HCT116 (cell line): ENCODE results near the gene DHRS11. TPM values are rescaled to one million over a fixed set of nuclear protein-coding genes. Genes with fewer than 3 reads are reported as not detected.

Source experiments
- ATAC-seq: fragments of 200-7000 bp; cut with Tn5 transposase; 2 replicates; pipeline ENCODE4 v1.9.1; 2020; ENCODE audit warnings: mild to moderate bottlenecking, moderate library complexity
- BruUV-seq: library from RNA; stranded (reverse); fragments of 400-500 nt; replicated peaks from 2 replicates; lab custom pipeline; 2021; lab: Mats Ljungman, UMichigan
- CTCF ChIA-PET: fragments of 300-600 bp; sonication (Branson Sonifier 250); formaldehyde crosslinking; loops from one replicate; lab custom pipeline; 2021; ENCODE audit warnings: antibody characterized with exemption; lab: Charles Lee
- POLR2A ChIA-PET: fragments of 300-600, 350-600 bp; sonication (Branson Sonifier 250); formaldehyde crosslinking; loops from one replicate; lab custom pipeline; 2021; ENCODE audit warnings: antibody characterized with exemption; lab: Charles Lee
- RAD21 ChIA-PET, 2 experiments: fragments of 300-600 bp; sonication (Branson Sonifier 250); formaldehyde crosslinking; loops; one replicate each; lab custom pipeline; 2023; ENCODE audit warnings: low total read pairs in 2 of 2; ENCODE audit not compliant: uncharacterized antibody in 2 of 2, unreplicated experiment in 2 of 2, low non-redundant PET in 1 of 2; lab: Charles Lee
- DNase-seq: peaks from one replicate; pipeline ENCODE4 v3.0.0-alpha.2; 2010; ENCODE audit warnings: low read depth, low spot score
- H2AFZ ChIP-seq: fragments of 200-600 bp; shearing (Covaris generic), sonication (generic); 2 replicates; pipeline ENCODE4 v1.6.1; 2017; ENCODE audit warnings: low read depth, mixed run types, mixed read lengths, antibody characterized with exemption, low read length; ENCODE audit not compliant: poor library complexity, severe bottlenecking
- H3K27ac ChIP-seq: 2 replicates; pipeline ENCODE4 v1.5.1; 2012; ENCODE audit warnings: low read depth, low read length
- H3K27me3 ChIP-seq: fragments of 200-600 bp; sonication (generic); 2 replicates; pipeline ENCODE4 v1.6.1; 2016; ENCODE audit warnings: mixed run types, low read length, mixed read lengths; ENCODE audit not compliant: insufficient read depth
- H3K36me3 ChIP-seq, 2 experiments: fragments of 200-500 bp in 1 of 2; fragments of 200-600 bp in 1 of 2; sonication (Bioruptor generic) in 1 of 2; sonication (generic) in 1 of 2; 2 replicates each; pipeline versions ENCODE4 v1.5.1 to v1.6.1; 2014 to 2016; ENCODE audit warnings: low read length in 2 of 2, inconsistent platforms in 1 of 2, mixed read lengths in 1 of 2, mixed run types in 1 of 2; ENCODE audit not compliant: insufficient read depth in 2 of 2, control insufficient read depth in 1 of 2
- H3K4me1 ChIP-seq, 2 experiments: fragments of 200-600 bp in 1 of 2; sonication (generic) in 1 of 2; 2 replicates each; pipeline versions ENCODE4 v1.5.1 to v1.6.1; 2012 to 2017; ENCODE audit warnings: low read length in 2 of 2, inconsistent platforms in 1 of 2, mild to moderate bottlenecking in 1 of 2, mixed read lengths in 1 of 2, mixed run types in 1 of 2, moderate library complexity in 1 of 2; ENCODE audit not compliant: insufficient read depth in 2 of 2, control insufficient read depth in 1 of 2
- H3K4me2 ChIP-seq: fragments of 200-600 bp; sonication (generic); 2 replicates; pipeline ENCODE4 v1.6.1; 2017; ENCODE audit warnings: mixed run types, low read length, mixed read lengths
- H3K4me3 ChIP-seq, 2 experiments: fragments of 200-600 bp in 1 of 2; sonication (generic) in 1 of 2; replicated peaks in 1 of 2; 2 replicates each; pipeline ENCODE4 v1.5.1; 2011 to 2016; ENCODE audit warnings: low read length in 2 of 2, control low read depth in 1 of 2, low read depth in 1 of 2, mild to moderate bottlenecking in 1 of 2, mixed read lengths in 1 of 2, mixed run types in 1 of 2
- H3K79me2 ChIP-seq: fragments of 200-600 bp; sonication (generic); 2 replicates; pipeline ENCODE4 v1.6.1; 2017; ENCODE audit warnings: mild to moderate bottlenecking, mixed run types, low read length, moderate library complexity, mixed read lengths; ENCODE audit not compliant: insufficient read depth
- H3K9ac ChIP-seq: fragments of 200-600 bp; sonication (generic); 2 replicates; pipeline ENCODE4 v1.6.1; 2016; ENCODE audit warnings: low read length, mixed read lengths
- H3K9me2 ChIP-seq: fragments of 200-600 bp; sonication (generic), shearing (Covaris generic); 2 replicates; pipeline ENCODE4 v1.6.1; 2017; ENCODE audit warnings: mixed run types, mild to moderate bottlenecking, moderate library complexity; ENCODE audit not compliant: insufficient read depth
- H3K9me3 ChIP-seq, 2 experiments: fragments of 200-500 bp in 1 of 2; fragments of 200-600 bp in 1 of 2; sonication (Bioruptor generic) in 1 of 2; sonication (generic) in 1 of 2; 2 replicates each; pipeline ENCODE4 v1.6.1; 2014 to 2017; ENCODE audit warnings: low read length in 2 of 2, mixed read lengths in 2 of 2, inconsistent platforms in 1 of 2, low read depth in 1 of 2, mild to moderate bottlenecking in 1 of 2, mixed run types in 1 of 2, moderate library complexity in 1 of 2; ENCODE audit not compliant: control insufficient read depth in 1 of 2, insufficient read depth in 1 of 2
- H4K20me1 ChIP-seq: fragments of 200-600 bp; sonication (generic), shearing (Covaris generic); 2 replicates; pipeline ENCODE4 v1.6.1; 2017; ENCODE audit warnings: mixed run types, mild to moderate bottlenecking, moderate library complexity; ENCODE audit not compliant: insufficient read depth
- CBX3 ChIP-seq: IDR thresholded peaks from 2 replicates; pipeline ENCODE4 v1.6.1; 2012; ENCODE audit warnings: low read depth
- EGR1 ChIP-seq: IDR thresholded peaks from 2 replicates; pipeline ENCODE4 v1.6.1; 2012; ENCODE audit warnings: low read depth
- EZH2 ChIP-seq: fragments of 200-600 bp; sonication (generic); IDR thresholded peaks from 2 replicates; pipeline ENCODE4 v1.6.1; 2017; ENCODE audit warnings: antibody characterized with exemption, mixed run types
- MAX ChIP-seq: IDR thresholded peaks from 2 replicates; pipeline ENCODE4 v1.6.1; 2012
- REST ChIP-seq: IDR thresholded peaks from 2 replicates; pipeline ENCODE4 v1.6.1; 2012; ENCODE audit warnings: low read depth
- SRF ChIP-seq: IDR thresholded peaks from 2 replicates; pipeline ENCODE4 v1.6.1; 2012; ENCODE audit warnings: low read depth
- intact Hi-C: fragments of 100-400 bp; cut with micrococcal nuclease; formaldehyde crosslinking; loops from 2 replicates; pipeline ENCODE4 v1.10.0; 2022
- total RNA-seq: library from RNA; stranded (reverse); gene quantifications from one replicate; pipeline ENCODE4 v1.2.1, GENCODE V29; 2021; ENCODE audit not compliant: unreplicated experiment
- TF ChIP-seq, protein P1 (sequence below): IDR thresholded peaks from 2 replicates; pipeline ENCODE4 v1.6.1; 2012

The DHRS11 gene
- total RNA-seq, 1 experiment from 2014 or later = 21.5 TPM

- no peak for TF ChIP-seq REST
- no peak for TF ChIP-seq SRF
- no peak for TF ChIP-seq CBX3
- TF ChIP-seq, all 23 proteins: peak for 0
These were observed 8.0 kb downstream of the DHRS11 start (continued) for GRCh38 chr17:36599546-36600250.

- Histone ChIP-seq H2AFZ (no peak overlapping the region), H3K9me2 (no peaks in the 10 kb centered on the region), H3K9me3 (no peaks in the 10 kb centered on the region), H4K20me1 (no peaks in the 10 kb centered on the region), H3K79me2 (peaks cover 42% of the 10 kb centered on the region), H3K4me1 (peaks cover 5 to 22% of the 10 kb centered on the region in 2 experiments; a peak in 3 of 4 replicates), H3K9ac (peak overlapping the region; percentile 99), H3K27ac (peak overlapping the region; percentile 81), H3K4me2 (peak overlapping the region; percentile 100), H3K27me3 (no peaks in the 10 kb centered on the region), H3K36me3 (peaks cover 0 to 17% of the 10 kb centered on the region in 2 experiments; a peak in 2 of 4 replicates), H3K4me3 (peak overlapping the region; percentile 91 to 98)
- intact Hi-C loops = loop anchor here (5.0 kb wide), 1 partner anchor 53 kb away; no protein-coding TSS in a partner anchor
- ChIA-PET RAD21 (no interaction called here), CTCF (interaction anchor here (1.3 to 3.7 kb wide), 4 partner anchors 8 to 446 kb away, joined by 4 to 20 read pairs (median 12); partner anchors contain the start of genes DHRS11, MYO19 and PIGW), POLR2A (interaction anchor here (1.7 kb wide), 1 partner anchor 65 kb away, joined by 10 read pairs; the partner anchor contains the start of genes MYO19 and PIGW)
- DNase-seq (no peak), ATAC-seq (no peak)
- no TSS peak for BruUV-seq
- no peak for TF ChIP-seq EZH2
- TF ChIP-seq MAX = no peak
- TF ChIP-seq, protein P1, sequence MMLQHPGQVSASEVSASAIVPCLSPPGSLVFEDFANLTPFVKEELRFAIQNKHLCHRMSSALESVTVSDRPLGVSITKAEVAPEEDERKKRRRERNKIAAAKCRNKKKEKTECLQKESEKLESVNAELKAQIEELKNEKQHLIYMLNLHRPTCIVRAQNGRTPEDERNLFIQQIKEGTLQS = no peak
- TF ChIP-seq EGR1 = no peak
These were observed 8.8 kb downstream of the DHRS11 start for GRCh38 chr17:36600465-36600864.
